Measurements from ENCODE around the gene OBSL1. TPM values are rescaled to one million over a fixed set of nuclear protein-coding genes. Genes with fewer than 3 reads are reported as not detected.

The OBSL1 gene
- total RNA-seq, 1 experiment from 2014 or later = 56.2 TPM

DNA sequence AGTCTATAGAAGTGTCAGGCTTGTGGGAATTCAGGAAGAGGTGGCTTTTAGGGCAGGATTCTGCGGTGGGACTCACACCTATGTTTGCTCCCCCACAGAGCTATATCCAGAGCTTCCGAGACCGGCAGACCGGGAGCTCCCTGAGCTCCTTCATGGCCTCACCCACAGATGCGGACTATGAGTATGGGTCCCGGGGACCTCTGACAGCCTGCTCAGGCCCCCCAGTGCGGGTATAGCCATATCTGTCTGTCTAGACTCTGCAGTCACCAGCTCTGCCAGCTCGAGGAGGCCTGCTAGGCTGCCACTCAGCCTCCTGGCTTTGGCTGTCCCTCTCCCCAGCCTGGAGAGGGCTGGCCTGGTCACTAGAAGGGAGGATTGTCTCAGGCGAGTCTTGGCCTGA is 21.7 kb downstream of the OBSL1 start:
- ChIA-PET CTCF (interaction anchor here (1.9 kb wide), 1 partner anchor 11 kb away, joined by 7 read pairs; no protein-coding TSS in a partner anchor), POLR2A (no interaction called here)
- TF ChIP-seq CTCF (IDR thresholded peaks at IDR 0.05; ENCODE audit: insufficient read depth in 1 of 2, low read depth in 1 of 2, low read length in 1 of 2, severe bottlenecking in 1 of 2, unreplicated experiment in 1 of 2) = no peak
- Mint-ChIP-seq H3K9me3 (ENCODE audit: unreplicated experiment) (no peaks in the 10 kb centered on the region), H3K27ac (ENCODE audit: unreplicated experiment) (no peak overlapping the region), H3K4me1 (ENCODE audit: low read depth, unreplicated experiment) (peaks cover 7% of the 10 kb centered on the region), H3K4me3 (ENCODE audit: unreplicated experiment) (no peak overlapping the region), H3K27me3 (ENCODE audit: insufficient read depth, unreplicated experiment) (no peaks in the 10 kb centered on the region), H3K36me3 (ENCODE audit: insufficient read depth, unreplicated experiment) (peaks cover 6% of the 10 kb centered on the region)
- DNase-seq = no peak
- peaks cover 9% of the 10 kb centered on the region for H3K4me1 ChIP-seq
- H3K9me3 ChIP-seq = no peaks in the 10 kb centered on the region
- BruUV-seq (replicated peaks) = no TSS peak
- no peaks in the 10 kb centered on the region for H3K27me3 ChIP-seq (replicated peaks; ENCODE audit: control insufficient read depth, insufficient read depth, low read length)
- no peaks in the 10 kb centered on the region; the same call in 1 of the 2 replicates for H3K36me3 ChIP-seq (ENCODE audit: control insufficient read depth, insufficient read depth, low read length)
- no peak overlapping the region for H3K4me3 ChIP-seq (ENCODE audit: low read depth, low read length)
- intact Hi-C loops (cut with micrococcal nuclease; ENCODE audit: unreplicated experiment) = no loop called here

GRCh38 chr2:219548990-219549389 is 22.3 kb downstream of the OBSL1 start:
- CTCF ChIA-PET = interaction anchor here (1.9 kb wide), 1 partner anchor 11 kb away, joined by 7 read pairs; no protein-coding TSS in a partner anchor
- H3K36me3 ChIP-seq (ENCODE audit: control insufficient read depth, insufficient read depth, low read length) = no peaks in the 10 kb centered on the region; the same call in 1 of the 2 replicates
- Mint-ChIP-seq H3K4me1 (ENCODE audit: low read depth, unreplicated experiment) (peaks cover 7% of the 10 kb centered on the region), H3K36me3 (ENCODE audit: insufficient read depth, unreplicated experiment) (peaks cover 12% of the 10 kb centered on the region), H3K4me3 (ENCODE audit: unreplicated experiment) (no peak overlapping the region), H3K27ac (ENCODE audit: unreplicated experiment) (no peak overlapping the region), H3K27me3 (ENCODE audit: insufficient read depth, unreplicated experiment) (no peaks in the 10 kb centered on the region), H3K9me3 (ENCODE audit: unreplicated experiment) (no peaks in the 10 kb centered on the region)
- H3K9me3 ChIP-seq = no peaks in the 10 kb centered on the region
- no peaks in the 10 kb centered on the region for H3K27me3 ChIP-seq (replicated peaks; ENCODE audit: control insufficient read depth, insufficient read depth, low read length)
- intact Hi-C loops (cut with micrococcal nuclease; ENCODE audit: unreplicated experiment) = no loop called here
- peaks cover 12% of the 10 kb centered on the region for H3K4me1 ChIP-seq
- no TSS peak for BruUV-seq (replicated peaks)
- POLR2A ChIA-PET = no interaction called here
- no peak for TF ChIP-seq CTCF (IDR thresholded peaks at IDR 0.05; ENCODE audit: insufficient read depth in 1 of 2, low read depth in 1 of 2, low read length in 1 of 2, severe bottlenecking in 1 of 2, unreplicated experiment in 1 of 2)
- H3K4me3 ChIP-seq (ENCODE audit: low read depth, low read length) = no peak overlapping the region
- DNase-seq = no peak

GRCh38 chr2:219547621-219548020 is 23.7 kb downstream of the OBSL1 start:
- ChIA-PET CTCF (no interaction called here), POLR2A (no interaction called here)
- intact Hi-C loops (cut with micrococcal nuclease; ENCODE audit: unreplicated experiment) = no loop called here
- no peak overlapping the region for H3K4me3 Mint-ChIP-seq (ENCODE audit: unreplicated experiment)
- H3K4me1 Mint-ChIP-seq (ENCODE audit: low read depth, unreplicated experiment) = peaks cover 7% of the 10 kb centered on the region
- peaks cover 18% of the 10 kb centered on the region for H3K36me3 Mint-ChIP-seq (ENCODE audit: insufficient read depth, unreplicated experiment)
- Histone ChIP-seq H3K4me1 (peaks cover 10% of the 10 kb centered on the region), H3K27me3 (replicated peaks; ENCODE audit: control insufficient read depth, insufficient read depth, low read length) (no peaks in the 10 kb centered on the region), H3K36me3 (ENCODE audit: control insufficient read depth, insufficient read depth, low read length) (no peaks in the 10 kb centered on the region; the same call in 1 of the 2 replicates), H3K4me3 (ENCODE audit: low read depth, low read length) (no peak overlapping the region), H3K9me3 (no peaks in the 10 kb centered on the region)
- no TSS peak for BruUV-seq (replicated peaks)
- H3K9me3 Mint-ChIP-seq (ENCODE audit: unreplicated experiment) = no peaks in the 10 kb centered on the region
- DNase-seq = no peak
- H3K27ac Mint-ChIP-seq (ENCODE audit: unreplicated experiment) = no peak overlapping the region
- no peak for TF ChIP-seq CTCF (IDR thresholded peaks at IDR 0.05; ENCODE audit: insufficient read depth in 1 of 2, low read depth in 1 of 2, low read length in 1 of 2, severe bottlenecking in 1 of 2, unreplicated experiment in 1 of 2)
- no peaks in the 10 kb centered on the region for H3K27me3 Mint-ChIP-seq (ENCODE audit: insufficient read depth, unreplicated experiment)

Measured in Caco-2 (cell line).